AG10803 (cell line): Measurements from ENCODE around the gene GTF2F2.

Experiments
- DNase-seq: peaks from one replicate; pipeline ENCODE4 v3.0.0; 2010; ENCODE audit warnings: low read depth
- H3K4me3 ChIP-seq: 2 replicates; pipeline ENCODE4 v1.5.1; 2011; ENCODE audit warnings: mild to moderate bottlenecking, low read length, control low read depth
- CTCF ChIP-seq: conservative IDR thresholded peaks from 2 replicates; pipeline ENCODE4 v1.5.1; 2011; ENCODE audit warnings: mild to moderate bottlenecking, low read length, control low read depth, inconsistent platforms

Gene GTF2F2

GRCh38 chr13:45166858-45167257 is 46.5 kb downstream of the GTF2F2 start:
- TF ChIP-seq CTCF, result no peak
- no peak for DNase-seq
- H3K4me3 ChIP-seq, result no peak overlapping the region

GRCh38 chr13:45167611-45168554 is 47.6 kb downstream of the GTF2F2 start:
- peak; percentile 13 for DNase-seq
- no peak for TF ChIP-seq CTCF
- no peak overlapping the region for H3K4me3 ChIP-seq

- no peak overlapping the region for H3K4me3 ChIP-seq
- no peak for TF ChIP-seq CTCF
- DNase-seq, result no peak
Measured at GRCh38 chr13:45168555-45168930, 48.2 kb downstream of the GTF2F2 start.

GRCh38 chr13:45174478-45174877 is 54.2 kb downstream of the GTF2F2 start:
- TF ChIP-seq CTCF, result no peak
- no peak for DNase-seq
- no peak overlapping the region for H3K4me3 ChIP-seq

GRCh38 chr13:45178349-45179162 is 58.2 kb downstream of the GTF2F2 start:
- H3K4me3 ChIP-seq, result no peak overlapping the region
- no peak for TF ChIP-seq CTCF
- peak; percentile 11 for DNase-seq

GRCh38 chr13:45179428-45179827 is 59.1 kb downstream of the GTF2F2 start:
- TF ChIP-seq CTCF, result no peak
- no peak overlapping the region for H3K4me3 ChIP-seq
- DNase-seq, result no peak
